Measurements from ENCODE around the gene CERK.
A peak's percentile ranks its signal among the peaks of the same experiment; 100 is the strongest.

Gene CERK

GRCh38 chr22:46746620-46747019 lies 8.6 kb upstream of the CERK start:
- TF ChIP-seq TAF1 (IDR thresholded peaks at IDR 0.05; ENCODE audit: borderline replicate concordance, low read depth, low read length) (no peak), POLR2A (IDR thresholded peaks at IDR 0.05; ENCODE audit: low read depth, low read length) (no peak), POLR2AphosphoS5 (IDR thresholded peaks at IDR 0.05; ENCODE audit: low read depth, low read length) (no peak)
- no peak for DNase-seq (ENCODE audit: insufficient read length)
- FAIRE-seq, result no peak

- TF ChIP-seq POLR2AphosphoS5 (IDR thresholded peaks at IDR 0.05; ENCODE audit: low read depth, low read length) (no peak), TAF1 (IDR thresholded peaks at IDR 0.05; ENCODE audit: borderline replicate concordance, low read depth, low read length) (no peak), POLR2A (IDR thresholded peaks at IDR 0.05; ENCODE audit: low read depth, low read length) (no peak)
- no peak for FAIRE-seq
- DNase-seq (ENCODE audit: insufficient read length), result no peak
These were observed 8.1 kb upstream of the CERK start for GRCh38 chr22:46746192-46746591.

DNA sequence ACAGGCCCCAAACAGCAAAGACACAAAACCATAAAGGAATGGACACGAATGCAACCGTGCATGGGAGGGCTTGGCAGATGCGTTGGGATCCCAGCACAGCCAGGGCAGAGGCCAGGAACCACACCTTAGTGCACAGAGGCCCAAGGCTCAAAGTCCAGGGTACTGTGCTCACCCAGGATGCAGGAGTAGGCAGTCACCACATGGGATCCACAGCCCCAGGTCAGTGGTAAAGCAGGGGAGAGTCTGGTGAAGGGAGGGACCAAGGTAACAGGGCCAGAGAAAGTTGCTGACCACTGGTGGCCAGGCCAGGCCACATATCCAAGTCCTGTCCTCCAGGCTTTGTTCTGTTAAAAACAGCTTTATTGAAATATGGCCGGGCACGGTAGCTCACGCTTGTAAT lies 6.5 kb upstream of the CERK start:
- no peak for FAIRE-seq
- no peak for TF ChIP-seq POLR2AphosphoS5 (IDR thresholded peaks at IDR 0.05; ENCODE audit: low read depth, low read length)
- TF ChIP-seq POLR2A (IDR thresholded peaks at IDR 0.05; ENCODE audit: low read depth, low read length), result no peak
- no peak for TF ChIP-seq TAF1 (IDR thresholded peaks at IDR 0.05; ENCODE audit: borderline replicate concordance, low read depth, low read length)
- no peak for DNase-seq (ENCODE audit: insufficient read length)

DNA sequence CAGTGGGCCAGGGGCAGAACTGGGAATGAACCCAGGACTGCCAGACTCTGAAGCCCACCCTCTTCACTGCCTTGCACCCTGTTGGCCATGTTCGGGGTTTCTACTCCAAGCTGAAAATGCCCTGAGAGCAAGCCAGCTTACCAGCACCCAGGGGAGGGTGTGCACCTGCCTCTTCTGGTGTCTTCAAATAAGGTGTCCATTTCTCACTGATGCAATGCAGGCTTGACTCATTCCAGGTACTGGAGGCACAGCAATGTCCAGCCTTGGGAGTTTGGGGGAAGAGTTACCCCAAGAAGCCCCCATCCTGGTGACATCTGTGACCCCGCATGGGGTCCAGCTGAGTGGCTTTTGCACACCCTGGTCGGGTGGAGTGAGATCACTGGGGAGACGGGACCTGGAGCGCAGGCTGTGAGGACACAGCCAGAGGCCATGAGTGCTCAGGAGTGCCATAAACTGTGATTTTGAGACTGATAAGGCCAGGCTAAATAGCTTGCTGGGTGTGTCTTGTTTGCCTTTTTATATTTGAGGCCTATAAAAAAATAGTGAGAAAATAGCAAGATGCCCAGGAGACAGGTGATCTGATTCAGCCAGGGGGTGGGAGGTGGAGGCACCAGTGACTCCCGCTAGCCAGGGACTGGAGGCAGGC lies 4.6 kb upstream of the CERK start:
- no peak for FAIRE-seq
- no peak for DNase-seq (ENCODE audit: insufficient read length)
- TF ChIP-seq POLR2A (IDR thresholded peaks at IDR 0.05; ENCODE audit: low read depth, low read length) (no peak), TAF1 (IDR thresholded peaks at IDR 0.05; ENCODE audit: borderline replicate concordance, low read depth, low read length) (no peak), POLR2AphosphoS5 (IDR thresholded peaks at IDR 0.05; ENCODE audit: low read depth, low read length) (no peak)

DNA sequence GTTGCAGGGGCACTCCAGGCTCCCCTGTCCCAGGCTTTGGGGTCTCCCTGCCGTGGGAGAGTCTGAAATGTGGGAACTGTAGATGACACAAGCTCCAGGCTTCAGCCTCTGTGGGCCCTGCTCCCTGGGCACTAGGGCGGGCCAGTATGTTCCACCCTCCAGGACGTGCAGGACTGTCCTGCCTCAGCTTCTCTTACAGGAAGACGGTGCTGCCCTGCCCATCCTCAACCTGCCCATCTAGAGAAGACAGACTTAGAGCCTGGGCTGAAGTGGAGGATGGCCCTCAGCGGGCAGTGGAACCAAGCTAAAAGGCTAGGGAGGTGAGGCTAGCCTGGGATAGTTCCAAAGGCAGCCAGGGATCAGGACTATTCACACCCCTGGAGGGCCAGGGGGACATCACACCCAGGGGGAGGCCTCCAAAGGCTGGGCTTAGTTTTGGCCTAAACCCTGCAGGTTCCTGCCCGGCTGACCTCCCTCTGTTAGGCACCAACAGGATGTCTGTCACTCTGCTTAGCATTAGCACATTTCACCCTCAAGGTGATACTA lies 4.0 kb upstream of the CERK start:
- DNase-seq (ENCODE audit: insufficient read length) (no peak), FAIRE-seq (no peak)
- no peak for TF ChIP-seq POLR2AphosphoS5 (IDR thresholded peaks at IDR 0.05; ENCODE audit: low read depth, low read length)
- TF ChIP-seq TAF1 (IDR thresholded peaks at IDR 0.05; ENCODE audit: borderline replicate concordance, low read depth, low read length), result no peak
- no peak for TF ChIP-seq POLR2A (IDR thresholded peaks at IDR 0.05; ENCODE audit: low read depth, low read length)

DNA sequence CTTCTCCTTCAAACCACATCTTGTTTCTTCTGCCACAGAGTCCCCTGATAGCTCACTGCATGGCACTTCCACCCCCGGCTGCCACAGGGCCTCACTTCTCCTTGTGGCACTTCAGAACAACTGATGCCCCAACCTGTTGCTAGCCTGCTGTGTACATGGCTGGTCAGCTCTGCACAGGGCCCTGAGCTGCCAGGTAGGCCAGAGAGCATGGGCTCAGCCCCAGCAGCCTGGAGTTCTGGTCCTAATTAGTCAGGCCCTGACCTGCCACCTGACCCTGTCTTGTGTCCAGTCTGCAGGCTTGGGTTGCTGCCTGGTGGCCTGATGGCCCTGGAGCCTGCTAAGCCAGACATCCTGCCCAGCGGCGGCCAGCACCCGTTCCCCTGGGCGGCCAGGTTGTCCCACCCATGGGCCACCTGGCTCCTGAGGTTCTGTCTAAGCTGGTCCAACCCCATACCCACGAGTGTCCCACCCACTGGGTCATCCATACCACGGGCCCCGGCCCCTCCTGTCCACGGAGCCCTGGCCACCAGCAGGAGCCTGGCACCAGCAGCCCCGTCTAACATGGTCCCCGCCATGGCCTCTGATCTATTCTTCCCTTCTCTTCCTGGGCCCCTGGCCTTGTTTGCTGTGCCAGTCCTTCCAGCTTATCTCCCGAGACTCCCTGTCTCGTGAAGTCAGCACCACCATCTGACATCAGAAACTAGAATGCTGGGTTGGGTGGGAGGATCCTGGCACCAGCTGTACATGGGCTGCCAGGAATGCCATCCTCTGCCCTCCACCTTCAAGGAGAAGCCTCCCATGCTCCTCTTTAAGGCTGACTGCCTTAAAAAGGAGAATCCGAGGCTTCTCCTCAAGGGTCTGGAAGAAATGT lies 3.1 kb upstream of the CERK start:
- DNase-seq (ENCODE audit: insufficient read length), result no peak
- FAIRE-seq, result no peak
- TF ChIP-seq POLR2AphosphoS5 (IDR thresholded peaks at IDR 0.05; ENCODE audit: low read depth, low read length) (no peak), TAF1 (IDR thresholded peaks at IDR 0.05; ENCODE audit: borderline replicate concordance, low read depth, low read length) (no peak), POLR2A (IDR thresholded peaks at IDR 0.05; ENCODE audit: low read depth, low read length) (no peak)

DNA sequence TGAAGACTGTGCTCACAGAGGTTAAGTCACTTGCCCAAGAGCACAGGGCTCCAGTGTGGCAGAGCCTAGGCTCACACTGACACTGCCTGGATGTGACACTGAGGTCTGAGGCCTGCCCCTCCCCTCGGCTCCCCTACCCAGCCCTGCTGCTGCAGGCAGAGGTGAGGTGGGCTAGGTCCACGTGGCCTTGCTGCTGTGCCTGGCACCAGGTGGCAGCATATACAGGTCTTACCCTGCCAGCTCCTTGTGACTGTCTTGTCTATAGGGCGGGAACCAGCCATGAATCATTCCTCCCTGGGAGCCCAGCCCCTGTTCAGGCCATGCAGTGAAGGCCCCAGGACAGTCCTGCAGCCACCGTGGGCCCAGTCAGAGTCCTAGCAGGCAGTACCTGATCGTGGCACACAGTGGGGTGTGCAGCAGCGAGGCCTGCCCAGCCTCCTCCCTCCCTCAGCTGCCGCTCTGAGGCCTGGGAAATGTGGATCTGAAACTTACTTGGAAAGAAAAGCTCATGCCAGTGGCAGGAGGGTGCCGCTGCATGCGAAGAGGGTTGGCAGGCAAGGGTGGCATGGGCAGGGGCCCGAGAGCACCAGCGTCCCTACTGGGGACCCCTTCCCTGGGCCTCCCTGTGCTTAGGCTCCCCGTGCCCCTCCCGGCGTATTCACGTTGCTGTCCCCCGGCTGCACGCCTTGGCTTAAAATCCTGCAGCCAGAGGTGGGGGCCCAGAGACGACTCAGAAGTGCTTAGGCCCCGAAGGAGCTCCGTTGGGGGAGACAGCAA lies 1.2 kb upstream of the CERK start:
- TF ChIP-seq POLR2A (IDR thresholded peaks at IDR 0.05; ENCODE audit: low read depth, low read length) (no peak), TAF1 (IDR thresholded peaks at IDR 0.05; ENCODE audit: borderline replicate concordance, low read depth, low read length) (no peak), POLR2AphosphoS5 (IDR thresholded peaks at IDR 0.05; ENCODE audit: low read depth, low read length) (no peak)
- DNase-seq (ENCODE audit: insufficient read length) (no peak), FAIRE-seq (peak; percentile 82)

- DNase-seq (ENCODE audit: insufficient read length) (no peak), FAIRE-seq (no peak)
- TF ChIP-seq POLR2A (IDR thresholded peaks at IDR 0.05; ENCODE audit: low read depth, low read length) (no peak), TAF1 (IDR thresholded peaks at IDR 0.05; ENCODE audit: borderline replicate concordance, low read depth, low read length) (no peak), POLR2AphosphoS5 (IDR thresholded peaks at IDR 0.05; ENCODE audit: low read depth, low read length) (no peak)
These were observed 618 bp upstream of the CERK start for GRCh38 chr22:46738647-46739093.

DNA sequence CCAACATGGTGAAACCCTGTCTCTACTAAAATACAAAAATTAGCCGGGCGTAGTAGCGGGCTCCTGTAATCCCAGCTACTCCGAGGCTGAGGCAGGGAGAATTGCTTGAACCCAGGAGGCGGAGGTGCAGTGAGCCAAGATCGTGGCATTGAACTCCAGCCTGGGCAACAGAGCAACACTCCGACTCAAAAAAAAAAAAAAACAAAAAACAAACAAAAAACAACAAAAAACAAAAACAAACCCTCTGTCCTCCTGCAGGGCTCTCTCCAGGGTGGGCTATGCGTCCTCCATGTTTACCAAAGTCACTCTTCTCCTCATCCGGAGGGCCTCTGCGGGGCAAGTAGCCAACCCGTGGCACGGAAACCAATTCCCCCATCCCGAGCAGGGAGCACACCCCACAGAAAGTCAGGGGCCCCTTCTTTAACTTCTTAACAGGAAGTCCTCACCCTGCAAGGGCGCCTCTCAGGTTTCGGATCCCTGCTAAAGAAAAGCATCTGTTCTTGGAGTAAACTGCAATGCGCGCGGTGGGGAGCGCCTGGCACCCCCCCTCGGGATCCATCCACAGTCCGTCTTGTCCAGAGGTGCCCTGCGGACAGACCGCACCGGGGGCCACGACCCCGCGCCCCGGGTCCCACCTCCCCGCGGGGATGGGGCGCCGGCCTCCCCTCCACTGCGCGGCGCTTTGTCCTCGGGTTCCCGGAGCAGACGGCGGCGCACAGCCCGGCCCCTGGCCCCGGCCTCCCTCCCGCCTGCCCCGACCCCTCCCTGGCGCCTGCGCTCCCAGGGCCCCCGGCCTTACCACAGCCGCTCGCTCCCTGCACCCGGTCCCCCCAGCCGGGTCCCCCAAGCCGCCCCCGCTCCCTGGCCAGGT lies 712 bp downstream of the CERK start:
- FAIRE-seq, result peak; percentile 82
- TF ChIP-seq POLR2A (IDR thresholded peaks at IDR 0.05; ENCODE audit: low read depth, low read length) (peak; percentile 30; the same call in 1 of the 2 replicates), TAF1 (IDR thresholded peaks at IDR 0.05; ENCODE audit: borderline replicate concordance, low read depth, low read length) (no peak), POLR2AphosphoS5 (IDR thresholded peaks at IDR 0.05; ENCODE audit: low read depth, low read length) (no peak)
- peak; percentile 63 for DNase-seq (ENCODE audit: insufficient read length)

- no peak for DNase-seq (ENCODE audit: insufficient read length)
- FAIRE-seq, result no peak
- TF ChIP-seq POLR2AphosphoS5 (IDR thresholded peaks at IDR 0.05; ENCODE audit: low read depth, low read length) (no peak), POLR2A (IDR thresholded peaks at IDR 0.05; ENCODE audit: low read depth, low read length) (no peak), TAF1 (IDR thresholded peaks at IDR 0.05; ENCODE audit: borderline replicate concordance, low read depth, low read length) (no peak)
These were observed 1.3 kb downstream of the CERK start for GRCh38 chr22:46736705-46737104.

All from GM12892 (cell line).